B cell (primary cell): ENCODE data around the gene TRIM56. TPM values are rescaled to one million over a fixed set of nuclear protein-coding genes. Genes with fewer than 3 reads are reported as not detected.
"Not testable (repeated sequence)": the region's sequence is repeated elsewhere in the genome, so short reads cannot be mapped to it uniquely, and the experiment has no call there.

Experiments used
- ATAC-seq: fragments of 200-7000 bp; cut with Tn5 transposase; one replicate; pipeline ENCODE4 v1.10.0; 2021; ENCODE audit warnings: low read depth, mild to moderate bottlenecking, moderate number of reproducible peaks, moderate library complexity
- CTCF ChIA-PET: fragments of 350-600 bp; sonication (Branson Sonifier 250); formaldehyde crosslinking; loops from one replicate; lab custom pipeline; 2021; ENCODE audit warnings: antibody characterized with exemption, inconsistent platforms; lab: Charles Lee
- POLR2A ChIA-PET: fragments of 350-600 bp; sonication (Branson Sonifier 250); formaldehyde crosslinking; loops from one replicate; lab custom pipeline; 2021; ENCODE audit warnings: antibody characterized with exemption; lab: Charles Lee
- DNase-seq: peaks from one replicate; pipeline ENCODE4 v3.0.0; 2013
- H2AFZ ChIP-seq: 2 replicates; pipeline ENCODE4 v1.6.1; 2012; ENCODE audit warnings: mild to moderate bottlenecking, low read depth, low read length; ENCODE audit not compliant: insufficient read depth, poor library complexity, severe bottlenecking
- H3K27ac ChIP-seq, 2 donors: 1 replicate in 1 of 2; 2 replicates in 1 of 2; pipeline ENCODE4 v1.5.1; 2012 to 2013; ENCODE audit warnings: low read length in 2 of 2, mild to moderate bottlenecking in 2 of 2, moderate library complexity in 1 of 2
- H3K27me3 ChIP-seq, 4 experiments: fragments of 200-600 bp in 1 of 4; sonication (generic) in 1 of 4; replicated peaks in 1 of 4; 1 replicate in 2 of 4; 2 replicates in 2 of 4; pipeline versions ENCODE4 v1.6.1 to v1.7.0; 2013 to 2016; ENCODE audit warnings: low read length in 3 of 4, mild to moderate bottlenecking in 2 of 4, mixed read lengths in 1 of 4, moderate library complexity in 1 of 4; ENCODE audit not compliant: insufficient read depth in 4 of 4, control insufficient read depth in 3 of 4; ENCODE audit errors: control extremely low read depth in 1 of 4
- H3K36me3 ChIP-seq, 2 experiments: replicated peaks in 1 of 2; 1 replicate in 1 of 2; 2 replicates in 1 of 2; pipeline versions ENCODE4 v1.6.1 to v1.7.1; 2013; ENCODE audit warnings: low read length in 1 of 2; ENCODE audit not compliant: insufficient read depth in 2 of 2, control insufficient read depth in 1 of 2; ENCODE audit errors: control extremely low read depth in 1 of 2, extremely low read depth in 1 of 2
- H3K4me1 ChIP-seq, 2 donors: fragments of 200-600 bp in 1 of 2; sonication (generic) in 1 of 2; 1 replicate in 1 of 2; 2 replicates in 1 of 2; pipeline versions ENCODE4 v1.5.1 to v1.6.1; 2013 to 2017; ENCODE audit warnings: low read length in 2 of 2; ENCODE audit not compliant: control insufficient read depth in 2 of 2, insufficient read depth in 2 of 2
- H3K4me2 ChIP-seq: replicated peaks from 2 replicates; pipeline ENCODE3; 2012; ENCODE audit warnings: mild to moderate bottlenecking, low read depth, low read length; ENCODE audit not compliant: poor library complexity, severe bottlenecking
- H3K4me3 ChIP-seq, 5 experiments: fragments of 200-600 bp in 1 of 5; sonication (generic) in 1 of 5; 1 replicate in 3 of 5; 2 replicates in 2 of 5; pipeline versions ENCODE4 v1.5.1 to v1.7.0; 2011 to 2016; ENCODE audit warnings: low read length in 4 of 5, mild to moderate bottlenecking in 4 of 5, low read depth in 2 of 5, control low read depth in 1 of 5, moderate library complexity in 1 of 5; ENCODE audit not compliant: insufficient read depth in 1 of 5; ENCODE audit errors: control extremely low read depth in 1 of 5, extremely low read depth in 1 of 5
- H3K79me2 ChIP-seq: fragments of 200-600 bp; sonication (generic); one replicate; pipeline ENCODE4 v1.6.0; 2016; ENCODE audit warnings: low read length; ENCODE audit not compliant: control insufficient read depth, insufficient read depth
- H3K9ac ChIP-seq: fragments of 200-600 bp; sonication (generic); 2 replicates; pipeline ENCODE4 v1.6.1; 2017; ENCODE audit warnings: mild to moderate bottlenecking, low read length, moderate library complexity
- H3K9me3 ChIP-seq, 3 donors: one replicate each; pipeline versions ENCODE4 v1.6.1 to v1.7.1; 2013; ENCODE audit warnings: low read length in 2 of 3; ENCODE audit not compliant: control insufficient read depth in 2 of 3, insufficient read depth in 1 of 3; ENCODE audit errors: control extremely low read depth in 1 of 3
- H4K20me1 ChIP-seq: 2 replicates; pipeline ENCODE4 v1.6.0; 2012; ENCODE audit warnings: mild to moderate bottlenecking, low read length; ENCODE audit not compliant: insufficient read depth, control insufficient read depth, poor library complexity, severe bottlenecking
- H3K27ac Mint-ChIP-seq: one replicate; pipeline ENCODE4 v1.8.0; 2021; ENCODE audit warnings: mixed read lengths
- H3K27me3 Mint-ChIP-seq: one replicate; pipeline ENCODE4 v1.8.0; 2021; ENCODE audit warnings: mixed read lengths
- H3K4me1 Mint-ChIP-seq: one replicate; pipeline ENCODE4 v1.8.0; 2021; ENCODE audit warnings: mixed read lengths
- H3K4me3 Mint-ChIP-seq: one replicate; pipeline ENCODE4 v1.8.0; 2021; ENCODE audit warnings: mixed read lengths
- H3K9me3 Mint-ChIP-seq: one replicate; pipeline ENCODE4 v1.8.0; 2022; ENCODE audit warnings: mixed read lengths; ENCODE audit not compliant: insufficient read depth
- CTCF ChIP-seq: fragments of 200-600 bp; IDR thresholded peaks from one replicate; pipeline ENCODE4 v1.8.0; 2022; ENCODE audit warnings: antibody characterized with exemption, mild to moderate bottlenecking
- EZH2 ChIP-seq: IDR thresholded peaks from 2 replicates; pipeline ENCODE4 v1.6.1; 2012; ENCODE audit warnings: borderline replicate concordance, low read depth, mild to moderate bottlenecking, moderate library complexity, low read length; ENCODE audit not compliant: insufficient read depth, poor library complexity, severe bottlenecking
- WGBS: methylation state at CpG from one replicate; pipeline ENCODE4 v1.1.5; 2013; ENCODE audit warnings: missing lambda C conversion rate; ENCODE audit not compliant: insufficient coverage; 5-methylcytosine and 5-hydroxymethylcytosine counted together
- intact Hi-C: fragments of 100-400 bp; cut with micrococcal nuclease; formaldehyde crosslinking; loops from one replicate; pipeline ENCODE4 v1.10.0; 2022
- polyA plus RNA-seq: library from polyadenylated mRNA; depleted of rRNA; stranded (reverse); fragments of >200 nt; gene quantifications from 2 replicates; pipeline ENCODE4 v1.2.3, GENCODE V29; 2012
- total RNA-seq, 2 donors: library from RNA; stranded (reverse); fragments of 120-200 nt in 1 of 2; gene quantifications; 1 replicate in 1 of 2; 2 replicates in 1 of 2; pipeline versions ENCODE4 v1.2.3 to v1.2.4, GENCODE V29; 2013 to 2022

TRIM56 gene
- total and polyA plus RNA-seq, 2 donors (not counting 1 experiment from before 2014, with no cell fraction given) = 8.4 to 85.7 TPM

- CTCF ChIA-PET = no interaction called here
- H3K27ac ChIP-seq = no peak overlapping the region
- H3K9ac ChIP-seq = no peak overlapping the region
- no peak overlapping the region for H3K27ac Mint-ChIP-seq
- no peak for ATAC-seq
- no peaks in the 10 kb centered on the region for H3K4me1 Mint-ChIP-seq
- H3K4me2 ChIP-seq = no peak overlapping the region
- no peak for DNase-seq
- TF ChIP-seq EZH2 (no peak), CTCF (no peak)
- H3K4me3 ChIP-seq = no peak overlapping the region
- H3K4me3 Mint-ChIP-seq = no peak overlapping the region
- no peaks in the 10 kb centered on the region for H3K79me2 ChIP-seq
- intact Hi-C loops = no loop called here
- WGBS = 91% methylated on average over 14 of the region's 15 CpGs
- H4K20me1 ChIP-seq = no peaks in the 10 kb centered on the region
- peaks cover 0 to 46% (median 10%) of the 10 kb centered on the region in 4 experiments for H3K27me3 ChIP-seq
- H3K9me3 ChIP-seq = peaks cover 0 to 5% (median 0%) of the 10 kb centered on the region in 3 donors
- H3K36me3 ChIP-seq = no peaks in the 10 kb centered on the region
- no peak overlapping the region for H2AFZ ChIP-seq
- POLR2A ChIA-PET = no interaction called here
- no peaks in the 10 kb centered on the region for H3K9me3 Mint-ChIP-seq
- H3K4me1 ChIP-seq = no peaks in the 10 kb centered on the region
- H3K27me3 Mint-ChIP-seq = peaks cover 38% of the 10 kb centered on the region
These were observed 19.0 kb downstream of the TRIM56 start for GRCh38 chr7:101104193-101104713.

DNA sequence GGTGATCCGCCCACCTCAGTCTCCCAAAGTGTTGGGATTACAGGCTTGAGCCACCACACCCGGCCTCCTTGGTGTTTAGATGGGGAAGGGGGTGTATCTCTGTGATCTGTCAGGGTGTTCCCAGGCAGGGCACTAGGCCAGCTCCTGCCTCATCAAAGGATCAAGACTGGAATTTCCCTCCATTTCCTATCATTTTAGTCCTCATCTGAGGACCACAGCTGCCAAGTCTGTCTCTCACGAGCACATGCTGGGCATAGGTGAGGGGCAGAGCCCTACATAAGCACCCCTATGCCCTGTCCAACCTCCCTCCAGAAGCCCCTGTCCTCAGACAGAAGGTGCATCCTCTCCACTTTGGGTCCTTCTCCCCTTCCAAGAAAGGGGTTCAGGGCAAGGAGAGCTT lies 19.5 kb downstream of the TRIM56 start:
- H3K9me3 Mint-ChIP-seq = no peaks in the 10 kb centered on the region
- H3K27ac Mint-ChIP-seq = no peak overlapping the region
- no peak overlapping the region for H3K4me2 ChIP-seq
- no peak overlapping the region for H2AFZ ChIP-seq
- peaks cover 0 to 43% (median 10%) of the 10 kb centered on the region in 4 experiments for H3K27me3 ChIP-seq
- TF ChIP-seq EZH2 = no peak
- no peak for TF ChIP-seq CTCF
- peaks cover 39% of the 10 kb centered on the region for H3K27me3 Mint-ChIP-seq
- H3K4me1 ChIP-seq = no peaks in the 10 kb centered on the region
- ChIA-PET POLR2A (no interaction called here), CTCF (no interaction called here)
- H3K79me2 ChIP-seq = no peaks in the 10 kb centered on the region
- H3K4me3 ChIP-seq = no peak overlapping the region
- H3K4me1 Mint-ChIP-seq = no peaks in the 10 kb centered on the region
- WGBS = 57% methylated on average over 1 of the region's 3 CpGs
- H4K20me1 ChIP-seq = no peaks in the 10 kb centered on the region
- H3K9me3 ChIP-seq = peaks cover 0 to 5% (median 0%) of the 10 kb centered on the region in 3 donors
- H3K36me3 ChIP-seq = no peaks in the 10 kb centered on the region
- H3K9ac ChIP-seq = no peak overlapping the region
- DNase-seq (no peak), ATAC-seq (no peak)
- H3K4me3 Mint-ChIP-seq = no peak overlapping the region
- intact Hi-C loops = no loop called here
- no peak overlapping the region for H3K27ac ChIP-seq

GRCh38 chr7:101105248-101105647 lies 20.0 kb downstream of the TRIM56 start:
- H3K9me3 ChIP-seq, H3K4me1 Mint-ChIP-seq, ATAC-seq, H3K36me3 ChIP-seq, POLR2A ChIA-PET, H3K27ac Mint-ChIP-seq, H3K79me2 ChIP-seq, H3K4me2 ChIP-seq, H3K9me3 Mint-ChIP-seq, H4K20me1 ChIP-seq, intact Hi-C loops, CTCF ChIA-PET, H3K4me3 Mint-ChIP-seq, H3K4me3 ChIP-seq, H3K9ac ChIP-seq, H2AFZ ChIP-seq, H3K4me1 ChIP-seq, H3K27ac ChIP-seq, DNase-seq: not testable (repeated sequence)
- peaks cover 0 to 39% (median 9%) of the 10 kb centered on the region in 4 experiments for H3K27me3 ChIP-seq
- WGBS = 91% methylated on average over 5 of the region's 5 CpGs
- H3K27me3 Mint-ChIP-seq = peaks cover 41% of the 10 kb centered on the region
